Kidney epithelial cell (primary cell): Measurements from ENCODE around the gene BSPRY. TPM values are rescaled to one million over a fixed set of nuclear protein-coding genes. Genes with fewer than 3 reads are reported as not detected.

ENCODE experiments used
- DNase-seq: peaks from one replicate; pipeline ENCODE4 v3.0.0-alpha.2; 2010; ENCODE audit warnings: low read depth
- H3K27me3 ChIP-seq: 2 replicates; pipeline ENCODE4 v1.6.0; 2011; ENCODE audit warnings: low read length; ENCODE audit not compliant: control insufficient read depth, insufficient read depth
- H3K36me3 ChIP-seq: 2 replicates; pipeline ENCODE4 v1.5.1; 2011; ENCODE audit warnings: low read length; ENCODE audit not compliant: control insufficient read depth, insufficient read depth
- H3K4me3 ChIP-seq: 2 replicates; pipeline ENCODE4 v1.5.1; 2011; ENCODE audit warnings: low read depth, mild to moderate bottlenecking, control low read depth, low read length
- total RNA-seq: library from RNA; depleted of rRNA; stranded (reverse); fragments of >200 nt; gene quantifications from 2 replicates; pipeline ENCODE4 v1.2.3, GENCODE V29; 2015
- TF ChIP-seq, protein P1 (sequence below): IDR thresholded peaks from 2 replicates; pipeline ENCODE4 v1.5.1; 2011; ENCODE audit warnings: mild to moderate bottlenecking, moderate library complexity, low read length, control low read depth, inconsistent platforms; ENCODE audit not compliant: insufficient read depth, poor library complexity, severe bottlenecking

Gene BSPRY
- total RNA-seq, 1 donor from 2014 or later = 9.6 TPM

DNA sequence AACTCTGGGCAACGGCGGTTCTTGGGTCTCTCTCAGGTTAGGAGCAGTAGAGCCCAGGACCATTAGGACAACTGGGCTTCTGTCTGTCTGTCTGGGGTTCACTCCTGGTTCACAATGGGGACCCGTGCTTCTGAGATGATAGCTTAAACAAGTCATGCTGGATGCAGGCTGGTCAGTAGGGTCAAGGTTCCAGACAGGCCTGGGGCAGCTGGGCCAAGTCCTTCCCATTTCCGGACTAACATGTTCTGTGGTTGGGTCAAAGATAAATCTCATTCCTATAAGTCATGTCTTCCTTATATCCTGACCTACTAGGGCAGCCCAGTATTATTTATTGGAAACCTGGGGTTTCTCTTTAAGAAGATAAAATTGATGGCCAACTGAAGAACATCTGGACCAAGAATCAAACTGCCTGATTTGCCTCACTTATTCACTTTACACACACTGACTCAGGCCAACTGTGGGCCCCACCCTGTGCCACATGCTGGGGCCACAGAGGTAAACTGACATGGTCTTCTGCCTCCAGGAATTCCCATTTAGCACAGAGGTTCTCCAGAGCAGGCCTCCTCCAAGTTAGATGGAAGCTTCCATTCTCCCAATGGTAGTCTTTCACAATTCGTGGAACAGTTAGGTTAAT is 19.1 kb downstream of the BSPRY start:
- TF ChIP-seq, protein P1, sequence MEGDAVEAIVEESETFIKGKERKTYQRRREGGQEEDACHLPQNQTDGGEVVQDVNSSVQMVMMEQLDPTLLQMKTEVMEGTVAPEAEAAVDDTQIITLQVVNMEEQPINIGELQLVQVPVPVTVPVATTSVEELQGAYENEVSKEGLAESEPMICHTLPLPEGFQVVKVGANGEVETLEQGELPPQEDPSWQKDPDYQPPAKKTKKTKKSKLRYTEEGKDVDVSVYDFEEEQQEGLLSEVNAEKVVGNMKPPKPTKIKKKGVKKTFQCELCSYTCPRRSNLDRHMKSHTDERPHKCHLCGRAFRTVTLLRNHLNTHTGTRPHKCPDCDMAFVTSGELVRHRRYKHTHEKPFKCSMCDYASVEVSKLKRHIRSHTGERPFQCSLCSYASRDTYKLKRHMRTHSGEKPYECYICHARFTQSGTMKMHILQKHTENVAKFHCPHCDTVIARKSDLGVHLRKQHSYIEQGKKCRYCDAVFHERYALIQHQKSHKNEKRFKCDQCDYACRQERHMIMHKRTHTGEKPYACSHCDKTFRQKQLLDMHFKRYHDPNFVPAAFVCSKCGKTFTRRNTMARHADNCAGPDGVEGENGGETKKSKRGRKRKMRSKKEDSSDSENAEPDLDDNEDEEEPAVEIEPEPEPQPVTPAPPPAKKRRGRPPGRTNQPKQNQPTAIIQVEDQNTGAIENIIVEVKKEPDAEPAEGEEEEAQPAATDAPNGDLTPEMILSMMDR = no peak
- Histone ChIP-seq H3K4me3 (no peak overlapping the region), H3K36me3 (no peaks in the 10 kb centered on the region), H3K27me3 (no peaks in the 10 kb centered on the region)
- DNase-seq = no peak

DNA sequence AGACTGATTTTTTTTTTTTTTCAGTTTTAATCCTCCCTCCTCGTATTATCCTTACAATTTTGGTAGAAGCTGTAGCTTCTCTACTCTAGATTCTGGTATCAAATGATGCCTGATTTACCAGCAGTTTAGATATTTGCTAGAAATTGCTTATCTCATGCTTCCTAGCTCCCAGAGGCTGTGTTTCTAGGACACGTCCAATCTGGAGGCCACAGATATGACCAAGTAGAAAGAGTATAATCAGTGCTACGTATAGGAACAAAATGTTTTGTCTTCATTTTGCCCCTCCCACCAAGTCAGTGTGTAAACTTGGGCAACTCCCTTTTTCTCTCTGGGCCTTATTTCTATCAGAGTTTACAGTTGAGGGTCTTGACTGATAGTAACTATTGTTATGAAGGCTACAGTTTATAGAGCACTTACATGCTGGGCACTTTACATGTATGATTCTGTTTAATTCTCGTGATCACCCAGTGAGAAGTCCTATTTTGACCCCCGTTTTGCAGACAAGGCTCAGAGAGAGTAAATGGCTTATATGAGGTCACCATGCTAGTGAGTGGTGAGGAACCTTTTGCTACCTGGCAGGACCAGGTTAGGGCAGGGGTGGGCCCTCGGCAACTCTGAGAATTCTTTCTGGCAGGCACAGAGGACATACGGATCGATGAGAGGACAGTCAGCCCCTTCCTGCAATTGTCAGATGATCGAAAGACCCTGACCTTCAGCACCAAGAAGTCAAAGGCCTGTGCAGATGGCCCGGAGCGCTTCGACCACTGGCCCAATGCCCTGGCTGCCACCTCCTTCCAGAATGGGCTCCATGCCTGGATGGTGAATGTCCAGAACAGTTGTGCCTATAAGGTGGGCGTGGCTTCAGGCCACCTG is 19.9 kb downstream of the BSPRY start:
- Histone ChIP-seq H3K36me3 (no peaks in the 10 kb centered on the region), H3K4me3 (no peak overlapping the region), H3K27me3 (no peaks in the 10 kb centered on the region)
- no peak for DNase-seq
- TF ChIP-seq, protein P1 = no peak

DNA sequence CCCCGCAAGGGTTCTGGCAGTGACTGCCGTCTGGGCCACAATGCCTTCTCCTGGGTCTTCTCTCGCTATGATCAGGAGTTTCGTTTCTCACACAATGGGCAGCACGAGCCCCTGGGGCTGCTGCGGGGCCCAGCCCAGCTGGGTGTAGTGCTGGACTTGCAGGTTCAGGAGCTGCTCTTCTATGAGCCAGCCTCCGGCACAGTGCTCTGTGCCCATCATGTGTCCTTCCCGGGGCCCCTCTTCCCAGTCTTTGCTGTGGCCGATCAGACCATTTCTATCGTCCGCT is 20.5 kb downstream of the BSPRY start:
- Histone ChIP-seq H3K4me3 (no peak overlapping the region), H3K36me3 (no peaks in the 10 kb centered on the region), H3K27me3 (no peaks in the 10 kb centered on the region)
- DNase-seq = no peak
- TF ChIP-seq, protein P1 = no peak

DNA sequence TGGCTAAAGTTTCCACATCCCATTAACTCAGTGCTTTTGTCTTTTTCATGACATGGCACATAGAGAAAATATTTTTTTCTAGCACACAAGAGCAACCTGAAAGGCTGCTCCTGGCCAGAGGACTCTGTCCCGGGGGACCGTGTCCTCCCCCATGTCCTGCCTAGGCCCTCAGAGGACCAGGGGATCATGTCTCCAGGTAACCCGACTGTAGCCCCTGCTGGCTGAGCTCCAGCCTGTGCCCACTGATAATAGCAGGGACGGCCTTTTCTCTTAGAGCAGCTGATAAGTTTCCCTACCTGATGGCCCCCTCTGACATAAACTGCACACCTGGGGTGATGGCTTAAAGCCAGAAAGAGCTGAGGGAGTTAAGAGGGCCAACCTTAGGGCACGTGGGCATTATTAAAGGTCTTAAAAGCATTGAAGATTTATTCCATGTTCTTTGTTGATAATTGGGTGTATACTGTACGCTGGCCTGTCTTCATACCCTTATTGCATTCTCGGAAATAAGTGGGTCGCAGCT is 21.5 kb downstream of the BSPRY start:
- DNase-seq = no peak
- Histone ChIP-seq H3K36me3 (no peaks in the 10 kb centered on the region), H3K4me3 (no peak overlapping the region), H3K27me3 (no peaks in the 10 kb centered on the region)
- TF ChIP-seq, protein P1 = no peak

DNA sequence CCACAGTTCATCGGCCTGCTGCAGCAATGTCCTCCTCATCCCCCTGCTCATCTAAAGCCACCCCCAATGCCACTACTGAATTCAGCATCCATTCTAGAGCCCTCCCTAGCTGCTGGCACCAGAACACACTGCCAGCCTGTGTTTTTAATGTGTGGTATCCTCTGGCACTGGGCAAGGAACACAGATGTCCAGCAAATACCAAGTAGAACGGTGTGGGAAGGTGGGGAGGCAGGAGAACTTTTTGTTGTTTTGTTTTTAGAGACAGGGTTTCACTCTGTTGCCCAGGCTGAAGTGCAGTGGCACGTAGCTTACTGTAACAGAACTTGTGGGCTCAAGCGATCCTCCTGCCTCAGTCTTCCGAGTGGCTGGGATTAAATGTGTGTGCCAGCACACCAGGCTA is 22.7 kb downstream of the BSPRY start:
- TF ChIP-seq, protein P1 = no peak
- no peak overlapping the region for H3K4me3 ChIP-seq
- no peak for DNase-seq
- H3K36me3 ChIP-seq = no peaks in the 10 kb centered on the region
- no peaks in the 10 kb centered on the region for H3K27me3 ChIP-seq

DNA sequence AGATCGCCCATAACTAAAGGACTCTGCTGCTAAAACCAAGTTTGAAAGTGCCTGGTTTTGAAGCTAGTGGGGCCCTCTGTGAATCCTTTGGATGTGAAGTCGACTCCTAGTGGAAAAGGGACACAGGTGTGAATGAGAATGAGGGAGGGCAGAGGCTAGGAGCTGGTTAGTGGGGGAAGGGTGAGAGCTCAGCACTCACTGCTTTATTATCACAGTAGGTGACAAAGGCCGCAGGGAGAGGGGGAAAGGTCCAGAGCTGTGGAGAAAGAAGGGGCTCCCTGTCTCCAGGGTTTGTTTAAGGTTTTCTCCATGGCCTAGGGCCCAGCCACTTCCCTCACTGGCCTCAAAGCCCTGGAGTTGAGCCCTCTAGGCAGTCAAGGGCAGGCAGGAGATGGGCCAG is 23.9 kb downstream of the BSPRY start:
- TF ChIP-seq, protein P1 = no peak
- no peak overlapping the region for H3K4me3 ChIP-seq
- H3K27me3 ChIP-seq = no peaks in the 10 kb centered on the region
- no peak for DNase-seq
- no peaks in the 10 kb centered on the region for H3K36me3 ChIP-seq
